Endothelial cell of umbilical vein (primary cell): ENCODE results near the gene ARHGEF16. TPM values are rescaled to one million over a fixed set of nuclear protein-coding genes. Genes with fewer than 3 reads are reported as not detected.

Source experiments
- BruUV-seq: library from RNA; stranded (reverse); fragments of 400-500 nt; replicated peaks from 2 replicates; lab custom pipeline; 2021; lab: Mats Ljungman, UMichigan
- CTCF ChIA-PET: fragments of 300-600, 350-600 bp; sonication (Branson Sonifier 250); formaldehyde crosslinking; loops from one replicate; lab custom pipeline; 2021; ENCODE audit warnings: antibody characterized with exemption, inconsistent platforms; lab: Charles Lee
- POLR2A ChIA-PET: fragments of 300-600, 350-600 bp; sonication (Branson Sonifier 250); formaldehyde crosslinking; loops from one replicate; lab custom pipeline; 2021; ENCODE audit warnings: antibody characterized with exemption, inconsistent platforms; lab: Charles Lee
- DNase-seq: peaks from one replicate; pipeline ENCODE4 v3.0.0-alpha.2; 2011; ENCODE audit warnings: low read depth, low spot score
- FAIRE-seq: peaks from 2 replicates; lab custom pipeline; 2011; peaks lifted over from hg19 to GRCh38; lab: Jason Lieb, UNC
- H2AFZ ChIP-seq: 2 replicates; pipeline ENCODE4 v1.6.0; 2012; ENCODE audit warnings: low read depth, low read length, control low read depth, inconsistent platforms
- H3K27ac ChIP-seq: 2 replicates; pipeline ENCODE4 v1.5.1; 2011; ENCODE audit warnings: low read depth, mild to moderate bottlenecking, control low read depth, low read length, moderate library complexity; ENCODE audit not compliant: insufficient read depth
- H3K27me3 ChIP-seq, 2 experiments: 2 replicates each; pipeline versions ENCODE4 v1.6.0 to v1.6.1; 2011; ENCODE audit warnings: low read length in 2 of 2, mixed read lengths in 1 of 2; ENCODE audit not compliant: control insufficient read depth in 2 of 2, insufficient read depth in 2 of 2
- H3K36me3 ChIP-seq, 2 experiments: 2 replicates in 1 of 2; 3 replicates in 1 of 2; pipeline ENCODE4 v1.5.1; 2011; ENCODE audit warnings: low read length in 2 of 2, mild to moderate bottlenecking in 1 of 2, moderate library complexity in 1 of 2; ENCODE audit not compliant: control insufficient read depth in 2 of 2, insufficient read depth in 2 of 2; ENCODE audit errors: extremely low read depth in 1 of 2
- H3K4me1 ChIP-seq: 3 replicates; pipeline ENCODE4 v1.5.1; 2011; ENCODE audit warnings: mild to moderate bottlenecking, low read length; ENCODE audit not compliant: control insufficient read depth, insufficient read depth; ENCODE audit errors: extremely low read depth
- H3K4me2 ChIP-seq: 2 replicates; pipeline ENCODE4 v1.6.1; 2011; ENCODE audit warnings: low read length, control low read depth, mixed read lengths; ENCODE audit not compliant: insufficient read depth
- H3K4me3 ChIP-seq, 3 experiments: fragments of 200-600 bp in 1 of 3; sonication (generic), shearing (Covaris generic) in 1 of 3; replicated peaks in 1 of 3; 2 replicates each; pipeline ENCODE4 v1.5.1; 2011 to 2016; ENCODE audit warnings: control low read depth in 3 of 3, low read length in 3 of 3, mild to moderate bottlenecking in 2 of 3, inconsistent platforms in 1 of 3, low read depth in 1 of 3, moderate library complexity in 1 of 3; ENCODE audit not compliant: insufficient read depth in 1 of 3
- H3K79me2 ChIP-seq: 2 replicates; pipeline ENCODE4 v1.6.0; 2012; ENCODE audit warnings: low read length, inconsistent platforms; ENCODE audit not compliant: control insufficient read depth, insufficient read depth
- H3K9ac ChIP-seq: replicated peaks from 2 replicates; pipeline ENCODE3; 2011; ENCODE audit warnings: low read length, control low read depth; ENCODE audit not compliant: insufficient read depth; ENCODE audit errors: extremely low read depth
- H3K9me1 ChIP-seq: replicated peaks from 3 replicates; pipeline ENCODE4 v1.6.0; 2011; ENCODE audit warnings: mild to moderate bottlenecking, low read length; ENCODE audit not compliant: control insufficient read depth, insufficient read depth; ENCODE audit errors: extremely low read depth
- H3K9me3 ChIP-seq: replicated peaks from 2 replicates; pipeline ENCODE4 v1.5.1; 2012; ENCODE audit warnings: low read length, inconsistent platforms; ENCODE audit not compliant: control insufficient read depth, insufficient read depth
- H4K20me1 ChIP-seq: replicated peaks from 2 replicates; pipeline ENCODE3; 2011; ENCODE audit warnings: mild to moderate bottlenecking, low read length; ENCODE audit not compliant: control insufficient read depth, insufficient read depth; ENCODE audit errors: extremely low read depth
- CTCF ChIP-seq, 2 donors: IDR thresholded peaks; 1 replicate in 1 of 2; 2 replicates in 1 of 2; pipeline ENCODE4 v1.5.1; 2011; ENCODE audit warnings: low read length in 2 of 2, mild to moderate bottlenecking in 2 of 2, moderate library complexity in 2 of 2, control low read depth in 1 of 2, inconsistent platforms in 1 of 2, low read depth in 1 of 2; ENCODE audit not compliant: insufficient read depth in 1 of 2; ENCODE audit errors: extremely low read depth in 1 of 2
- FOS ChIP-seq: IDR thresholded peaks from 2 replicates; pipeline ENCODE4 v1.6.1; 2011; ENCODE audit warnings: mild to moderate bottlenecking, low read length, moderate library complexity, borderline replicate concordance; ENCODE audit not compliant: insufficient read depth
- GATA2 ChIP-seq: IDR thresholded peaks from 2 replicates; pipeline ENCODE4 v1.7.0; 2011; ENCODE audit warnings: low read depth, mild to moderate bottlenecking, moderate library complexity, mixed read lengths, low read length; ENCODE audit not compliant: insufficient read length, insufficient read depth
- JUN ChIP-seq: IDR thresholded peaks from 2 replicates; pipeline ENCODE4 v1.6.1; 2011; ENCODE audit warnings: borderline replicate concordance, low read depth; ENCODE audit not compliant: insufficient read length, insufficient read depth
- MAX ChIP-seq: IDR thresholded peaks from 2 replicates; pipeline ENCODE4 v1.6.1; 2011; ENCODE audit not compliant: insufficient read depth, insufficient read length
- POLR2AphosphoS5 ChIP-seq: IDR thresholded peaks from 2 replicates; pipeline ENCODE4 v1.6.1; 2012; ENCODE audit warnings: low read depth, mild to moderate bottlenecking, control low read depth, low read length, moderate library complexity; ENCODE audit not compliant: insufficient read depth
- dilution Hi-C: fragments of 300-500 bp; cut with MboI; formaldehyde crosslinking; loops from one replicate; pipeline ENCODE4 v1.15.0; 2019; ENCODE audit warnings: low sequenced_read_pairs; ENCODE audit not compliant: extremely low pct_ligation_motif_present
- intact Hi-C: fragments of 100-400 bp; cut with micrococcal nuclease; formaldehyde crosslinking; loops from one replicate; pipeline ENCODE4 v1.10.0; 2022
- polyA plus RNA-seq, 4 experiments: library from polyadenylated mRNA; depleted of rRNA in 3 of 4; stranded (reverse) in 3 of 4; unstranded in 1 of 4; fragments of >200 nt; gene quantifications; 2 replicates each; pipeline versions ENCODE4 v1.2.1 to v1.2.3, GENCODE V29; 2011 to 2012; ENCODE audit warnings: missing spikeins in 1 of 4
- total RNA-seq: library from RNA; stranded (reverse); gene quantifications from 2 replicates; pipeline ENCODE4 v1.2.3, GENCODE V29; 2021

The ARHGEF16 gene
- total and polyA plus RNA-seq, 2 donors (not counting 3 experiments of a cell fraction or from before 2014, with no cell fraction given) = 0.52 to 1.3 TPM

GRCh38 chr1:3504151-3504821, 49.8 kb downstream of the ARHGEF16 start:
- Histone ChIP-seq H3K36me3 (no peaks in the 10 kb centered on the region), H3K9me3 (no peaks in the 10 kb centered on the region), H3K79me2 (no peaks in the 10 kb centered on the region), H3K4me2 (no peak overlapping the region), H3K9me1 (no peaks in the 10 kb centered on the region), H3K27me3 (no peaks in the 10 kb centered on the region), H3K4me1 (peaks cover 10% of the 10 kb centered on the region), H2AFZ (peak overlapping the region; percentile 52), H3K27ac (peak overlapping the region; percentile 90), H4K20me1 (no peaks in the 10 kb centered on the region), H3K9ac (peak overlapping the region; percentile 55), H3K4me3 (no peak overlapping the region)
- CTCF ChIA-PET = interaction anchor here (0.9 to 2.0 kb wide), 11 partner anchors 9 to 220 kb away, joined by 3 to 26 read pairs (median 5); no protein-coding TSS in a partner anchor
- FAIRE-seq (peak; percentile 97), DNase-seq (peak; percentile 94)
- TSS peak; percentile 62 for BruUV-seq
- dilution Hi-C loops = no loop called here
- POLR2A ChIA-PET = interaction anchor here (0.6 kb wide), 1 partner anchor 1383 kb away, joined by 8 read pairs; no protein-coding TSS in a partner anchor
- intact Hi-C loops = loop anchor here (1.0 kb wide), 3 partner anchors 26 to 115 kb away; no protein-coding TSS in a partner anchor
- TF ChIP-seq MAX = peak; percentile 74
- TF ChIP-seq POLR2AphosphoS5 = peak; percentile 89
- no peak for TF ChIP-seq CTCF (IDR thresholded peaks at IDR 0.05; ENCODE audit: extremely low read depth in 1 of 2, insufficient read depth in 1 of 2, low read depth in 1 of 2, low read length in 2 of 2)
- peak; percentile 94 for TF ChIP-seq FOS
- peak; percentile 75 for TF ChIP-seq JUN
- no peak for TF ChIP-seq GATA2
